Keratinocyte (primary cell): Measurements from ENCODE around the gene NIPAL1. TPM values are rescaled to one million over a fixed set of nuclear protein-coding genes. Genes with fewer than 3 reads are reported as not detected.

Experiments
- DNase-seq: peaks from one replicate; pipeline ENCODE4 v3.0.0-alpha.2; 2011; ENCODE audit warnings: low read depth, missing footprints, low spot score
- FAIRE-seq: peaks from 2 replicates; lab custom pipeline; 2011; peaks lifted over from hg19 to GRCh38; lab: Jason Lieb, UNC
- H2AFZ ChIP-seq: 2 replicates; pipeline ENCODE4 v1.6.0; 2012; ENCODE audit warnings: low read length, control low read depth, inconsistent platforms; ENCODE audit not compliant: control insufficient read depth
- H3K27ac ChIP-seq: 2 replicates; pipeline ENCODE4 v1.5.1; 2011; ENCODE audit warnings: low read length; ENCODE audit not compliant: control insufficient read depth, insufficient read depth
- H3K27me3 ChIP-seq: 3 replicates; pipeline ENCODE4 v1.6.0; 2011; ENCODE audit warnings: low read length; ENCODE audit not compliant: control insufficient read depth, insufficient read depth; ENCODE audit errors: extremely low read depth
- H3K36me3 ChIP-seq, 2 experiments: 2 replicates in 1 of 2; 3 replicates in 1 of 2; pipeline ENCODE4 v1.5.1; 2011; ENCODE audit warnings: low read length in 2 of 2, mild to moderate bottlenecking in 1 of 2; ENCODE audit not compliant: control insufficient read depth in 2 of 2, insufficient read depth in 2 of 2; ENCODE audit errors: extremely low read depth in 1 of 2
- H3K4me1 ChIP-seq: 3 replicates; pipeline ENCODE4 v1.5.1; 2011; ENCODE audit warnings: low read length; ENCODE audit not compliant: control insufficient read depth, insufficient read depth; ENCODE audit errors: extremely low read depth
- H3K4me2 ChIP-seq: 3 replicates; pipeline ENCODE4 v1.6.0; 2011; ENCODE audit warnings: low read depth, low read length; ENCODE audit not compliant: control insufficient read depth, insufficient read depth; ENCODE audit errors: extremely low read depth
- H3K4me3 ChIP-seq, 3 experiments: fragments of 200-600 bp in 1 of 3; sonication (generic) in 1 of 3; 2 replicates in 2 of 3; 3 replicates in 1 of 3; pipeline ENCODE4 v1.5.1; 2011 to 2016; ENCODE audit warnings: low read length in 3 of 3, mild to moderate bottlenecking in 3 of 3, control low read depth in 2 of 3, inconsistent platforms in 1 of 3, low read depth in 1 of 3, mixed read lengths in 1 of 3, mixed run types in 1 of 3, moderate library complexity in 1 of 3; ENCODE audit not compliant: control insufficient read depth in 2 of 3, insufficient read depth in 2 of 3; ENCODE audit errors: extremely low read depth in 1 of 3
- H3K79me2 ChIP-seq: 2 replicates; pipeline ENCODE4 v1.6.0; 2012; ENCODE audit warnings: low read length; ENCODE audit not compliant: control insufficient read depth, insufficient read depth
- H3K9ac ChIP-seq: 3 replicates; pipeline ENCODE4 v1.6.0; 2011; ENCODE audit warnings: low read length; ENCODE audit not compliant: control insufficient read depth, insufficient read depth; ENCODE audit errors: extremely low read depth
- H3K9me1 ChIP-seq: 3 replicates; pipeline ENCODE4 v1.6.0; 2011; ENCODE audit warnings: low read length; ENCODE audit not compliant: control insufficient read depth, insufficient read depth; ENCODE audit errors: extremely low read depth
- H3K9me3 ChIP-seq: 2 replicates; pipeline ENCODE4 v1.5.1; 2012; ENCODE audit warnings: low read depth, low read length; ENCODE audit not compliant: control insufficient read depth
- H4K20me1 ChIP-seq: 3 replicates; pipeline ENCODE4 v1.6.0; 2011; ENCODE audit warnings: low read length; ENCODE audit not compliant: control insufficient read depth, insufficient read depth; ENCODE audit errors: extremely low read depth
- EZH2 ChIP-seq: IDR thresholded peaks from one replicate; pipeline ENCODE4 v1.6.1; 2012; ENCODE audit warnings: inconsistent platforms, mild to moderate bottlenecking, low read length, moderate library complexity
- dilution Hi-C: fragments of 300-500 bp; cut with MboI; formaldehyde crosslinking; loops from one replicate; pipeline ENCODE4 v1.7.0; 2020; ENCODE audit warnings: low sequenced_read_pairs; ENCODE audit not compliant: extremely low pct_ligation_motif_present
- polyA plus RNA-seq, 5 experiments: library from polyadenylated mRNA; depleted of rRNA in 3 of 5; stranded (reverse) in 3 of 5; stranded (forward) in 1 of 5; unstranded in 1 of 5; fragments of >200 nt; gene quantifications; 1 replicate in 1 of 5; 2 replicates in 3 of 5; 3 replicates in 1 of 5; pipeline versions ENCODE4 v1.2.1 to v1.2.3, GENCODE V29; 2011 to 2012; ENCODE audit warnings: missing spikeins in 2 of 5, low read depth in 1 of 5, low replicate concordance in 1 of 5
- TF ChIP-seq, protein P1 (sequence below), 3 experiments: IDR thresholded peaks in 1 of 3; conservative IDR thresholded peaks in 1 of 3; optimal IDR thresholded peaks in 1 of 3; 2 replicates in 2 of 3; 3 replicates in 1 of 3; pipeline versions ENCODE3 to v1.5.1; 2011; ENCODE audit warnings: low read length in 3 of 3, mild to moderate bottlenecking in 3 of 3, moderate library complexity in 2 of 3, control low read depth in 1 of 3, inconsistent platforms in 1 of 3; ENCODE audit not compliant: insufficient read depth in 2 of 3; ENCODE audit errors: extremely low read depth in 1 of 3

Gene NIPAL1
- polyA plus RNA-seq, 1 donor (not counting 4 experiments of a cell fraction or from before 2014, with no cell fraction given): 18.9 TPM

DNA sequence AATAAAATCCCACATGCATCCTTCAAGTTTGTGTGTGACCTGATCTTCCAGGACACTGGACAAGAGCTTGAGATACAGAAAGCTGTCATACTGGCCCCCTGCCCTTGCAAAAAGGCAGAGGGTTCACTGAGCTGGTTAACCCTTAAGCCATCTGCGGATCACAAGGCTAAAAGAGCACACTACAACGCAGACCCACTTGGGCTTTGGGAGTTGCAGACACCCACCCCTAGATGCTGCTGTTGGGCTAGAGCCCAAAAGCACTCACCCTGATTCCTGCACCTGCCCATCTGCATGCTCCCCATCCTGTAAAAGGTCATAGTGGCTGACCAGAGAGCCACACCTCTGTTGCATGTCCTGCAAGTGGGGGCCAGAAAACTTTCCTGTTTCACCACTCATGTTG, 66.4 kb downstream of the NIPAL1 start:
- no peak for DNase-seq
- Histone ChIP-seq H2AFZ (no peak overlapping the region), H3K9ac (no peak overlapping the region), H3K9me3 (no peaks in the 10 kb centered on the region), H3K4me3 (no peak overlapping the region), H3K4me1 (peaks cover 20% of the 10 kb centered on the region), H3K9me1 (no peaks in the 10 kb centered on the region), H3K36me3 (no peaks in the 10 kb centered on the region), H3K27me3 (no peaks in the 10 kb centered on the region), H3K27ac (no peak overlapping the region), H3K79me2 (no peaks in the 10 kb centered on the region), H4K20me1 (no peaks in the 10 kb centered on the region), H3K4me2 (no peak overlapping the region)
- dilution Hi-C loops: no loop called here
- no peak for FAIRE-seq
- TF ChIP-seq, protein P1, sequence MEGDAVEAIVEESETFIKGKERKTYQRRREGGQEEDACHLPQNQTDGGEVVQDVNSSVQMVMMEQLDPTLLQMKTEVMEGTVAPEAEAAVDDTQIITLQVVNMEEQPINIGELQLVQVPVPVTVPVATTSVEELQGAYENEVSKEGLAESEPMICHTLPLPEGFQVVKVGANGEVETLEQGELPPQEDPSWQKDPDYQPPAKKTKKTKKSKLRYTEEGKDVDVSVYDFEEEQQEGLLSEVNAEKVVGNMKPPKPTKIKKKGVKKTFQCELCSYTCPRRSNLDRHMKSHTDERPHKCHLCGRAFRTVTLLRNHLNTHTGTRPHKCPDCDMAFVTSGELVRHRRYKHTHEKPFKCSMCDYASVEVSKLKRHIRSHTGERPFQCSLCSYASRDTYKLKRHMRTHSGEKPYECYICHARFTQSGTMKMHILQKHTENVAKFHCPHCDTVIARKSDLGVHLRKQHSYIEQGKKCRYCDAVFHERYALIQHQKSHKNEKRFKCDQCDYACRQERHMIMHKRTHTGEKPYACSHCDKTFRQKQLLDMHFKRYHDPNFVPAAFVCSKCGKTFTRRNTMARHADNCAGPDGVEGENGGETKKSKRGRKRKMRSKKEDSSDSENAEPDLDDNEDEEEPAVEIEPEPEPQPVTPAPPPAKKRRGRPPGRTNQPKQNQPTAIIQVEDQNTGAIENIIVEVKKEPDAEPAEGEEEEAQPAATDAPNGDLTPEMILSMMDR (optimal IDR thresholded peaks at IDR 0.05 in 1 of 3, IDR thresholded peaks at IDR 0.05 in 1 of 3, conservative IDR thresholded peaks at IDR 0.05 in 1 of 3; ENCODE audit: extremely low read depth in 1 of 3, insufficient read depth in 2 of 3, low read length in 3 of 3): no peak
- no peak for TF ChIP-seq EZH2

DNA sequence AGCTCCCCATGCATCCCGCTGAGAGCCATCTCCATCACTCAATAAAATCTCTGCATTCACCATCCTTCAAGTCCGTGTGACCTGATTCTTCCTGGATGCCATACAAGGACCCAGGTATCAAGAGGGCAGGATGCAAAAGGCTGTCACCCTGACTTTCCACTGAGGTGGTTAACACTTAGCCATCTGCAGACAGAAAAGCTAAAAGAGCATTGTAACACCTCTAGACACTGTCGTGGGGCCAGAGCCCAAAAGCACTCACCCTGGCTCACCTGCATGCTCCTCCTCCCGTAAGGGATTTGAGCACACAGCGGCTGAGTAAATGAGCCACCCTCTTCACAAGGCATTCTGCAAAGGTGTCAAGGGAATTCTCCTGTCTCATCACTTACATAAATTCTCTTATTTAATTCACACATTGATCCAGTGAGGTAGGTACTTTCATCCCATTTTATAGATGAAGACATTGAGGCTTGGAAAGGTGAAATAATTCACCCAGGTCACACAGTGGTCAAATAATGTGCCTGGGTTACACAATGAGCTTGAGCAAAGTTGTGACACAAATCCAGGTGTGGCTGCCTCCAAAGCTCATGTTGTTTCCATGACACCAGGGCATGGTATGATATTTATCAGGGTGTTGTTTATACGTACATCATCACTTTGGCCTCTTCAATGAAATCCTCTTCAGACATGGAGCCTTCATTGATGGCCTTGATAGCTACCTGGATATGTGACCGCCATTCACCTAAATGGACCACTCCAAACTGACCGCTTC, 69.4 kb downstream of the NIPAL1 start:
- no peak for FAIRE-seq
- Histone ChIP-seq H3K27ac (no peak overlapping the region), H4K20me1 (no peaks in the 10 kb centered on the region), H3K9me3 (no peaks in the 10 kb centered on the region), H3K27me3 (no peaks in the 10 kb centered on the region), H3K4me2 (no peak overlapping the region), H3K36me3 (no peaks in the 10 kb centered on the region), H3K9ac (no peak overlapping the region), H2AFZ (no peak overlapping the region), H3K4me1 (peaks cover 12% of the 10 kb centered on the region), H3K9me1 (no peaks in the 10 kb centered on the region), H3K4me3 (no peak overlapping the region), H3K79me2 (no peaks in the 10 kb centered on the region)
- dilution Hi-C loops: no loop called here
- TF ChIP-seq, protein P1 (optimal IDR thresholded peaks at IDR 0.05 in 1 of 3, IDR thresholded peaks at IDR 0.05 in 1 of 3, conservative IDR thresholded peaks at IDR 0.05 in 1 of 3; ENCODE audit: extremely low read depth in 1 of 3, insufficient read depth in 2 of 3, low read length in 3 of 3): no peak
- TF ChIP-seq EZH2: no peak
- no peak for DNase-seq

Other genes with a start within 250 kb of the NIPAL1 start
- 0.11 to 0.37 TPM (median 0.14 TPM) in 3 replicates for gene CORIN, start 178.7 kb upstream of the NIPAL1 start, polyA plus RNA-seq
- gene NFXL1, start 102.2 kb upstream of the NIPAL1 start, polyA plus RNA-seq: 12.3 to 16.5 TPM (median 12.5 TPM) in 3 replicates
- gene CNGA1, start 91 bp upstream of the NIPAL1 start, polyA plus RNA-seq: 0.58 to 0.89 TPM (median 0.85 TPM) in 3 replicates
- 0.09 to 0.12 TPM in 2 of 3 replicates, not detected in the other for gene TXK, start 117.5 kb downstream of the NIPAL1 start, polyA plus RNA-seq